Measurements from ENCODE around the gene ZSCAN9.
A peak's percentile ranks its signal among the peaks of the same experiment; 100 is the strongest.

Gene ZSCAN9

GRCh38 chr6:28215425-28215824 lies 9.7 kb upstream of the ZSCAN9 start:
- H3K4me3 ChIP-seq (ENCODE audit: low read depth, low read length) = no peak overlapping the region
- H3K27me3 ChIP-seq (ENCODE audit: insufficient read depth, low read depth, severe bottlenecking) = no peaks in the 10 kb centered on the region
- TF ChIP-seq, protein P1, sequence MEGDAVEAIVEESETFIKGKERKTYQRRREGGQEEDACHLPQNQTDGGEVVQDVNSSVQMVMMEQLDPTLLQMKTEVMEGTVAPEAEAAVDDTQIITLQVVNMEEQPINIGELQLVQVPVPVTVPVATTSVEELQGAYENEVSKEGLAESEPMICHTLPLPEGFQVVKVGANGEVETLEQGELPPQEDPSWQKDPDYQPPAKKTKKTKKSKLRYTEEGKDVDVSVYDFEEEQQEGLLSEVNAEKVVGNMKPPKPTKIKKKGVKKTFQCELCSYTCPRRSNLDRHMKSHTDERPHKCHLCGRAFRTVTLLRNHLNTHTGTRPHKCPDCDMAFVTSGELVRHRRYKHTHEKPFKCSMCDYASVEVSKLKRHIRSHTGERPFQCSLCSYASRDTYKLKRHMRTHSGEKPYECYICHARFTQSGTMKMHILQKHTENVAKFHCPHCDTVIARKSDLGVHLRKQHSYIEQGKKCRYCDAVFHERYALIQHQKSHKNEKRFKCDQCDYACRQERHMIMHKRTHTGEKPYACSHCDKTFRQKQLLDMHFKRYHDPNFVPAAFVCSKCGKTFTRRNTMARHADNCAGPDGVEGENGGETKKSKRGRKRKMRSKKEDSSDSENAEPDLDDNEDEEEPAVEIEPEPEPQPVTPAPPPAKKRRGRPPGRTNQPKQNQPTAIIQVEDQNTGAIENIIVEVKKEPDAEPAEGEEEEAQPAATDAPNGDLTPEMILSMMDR (IDR thresholded peaks at IDR 0.05; ENCODE audit: low read depth, low read length) = no peak
- no peaks in the 10 kb centered on the region for H3K9me3 ChIP-seq (ENCODE audit: severe bottlenecking)
- H3K27ac ChIP-seq = no peak overlapping the region
- no peaks in the 10 kb centered on the region for H3K36me3 ChIP-seq
- DNase-seq = no peak

DNA sequence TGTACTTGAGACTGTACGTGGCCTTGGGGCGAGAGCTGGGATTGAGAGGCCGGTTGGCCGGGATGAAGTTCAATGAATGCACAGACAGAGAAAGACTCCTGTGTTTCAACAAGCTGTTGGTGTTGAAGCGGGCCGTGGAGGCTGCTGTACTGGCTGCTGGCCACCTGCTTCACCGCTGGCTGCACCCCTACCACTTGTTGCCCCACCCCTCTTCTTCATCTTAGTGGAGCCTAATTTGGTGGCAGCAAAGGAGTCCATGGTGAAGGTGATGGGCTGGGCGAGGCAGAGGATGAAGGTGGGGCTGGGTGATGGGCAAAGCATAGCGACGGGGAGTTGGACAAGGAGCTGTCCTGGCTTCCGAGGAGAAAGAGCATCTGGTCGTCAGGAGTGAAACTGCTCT lies 7.2 kb upstream of the ZSCAN9 start:
- Histone ChIP-seq H3K27ac (no peak overlapping the region), H3K4me3 (ENCODE audit: low read depth, low read length) (no peak overlapping the region), H3K36me3 (no peaks in the 10 kb centered on the region), H3K9me3 (ENCODE audit: severe bottlenecking) (no peaks in the 10 kb centered on the region), H3K27me3 (ENCODE audit: insufficient read depth, low read depth, severe bottlenecking) (no peaks in the 10 kb centered on the region)
- DNase-seq = no peak
- TF ChIP-seq, protein P1 (IDR thresholded peaks at IDR 0.05; ENCODE audit: low read depth, low read length) = no peak

DNA sequence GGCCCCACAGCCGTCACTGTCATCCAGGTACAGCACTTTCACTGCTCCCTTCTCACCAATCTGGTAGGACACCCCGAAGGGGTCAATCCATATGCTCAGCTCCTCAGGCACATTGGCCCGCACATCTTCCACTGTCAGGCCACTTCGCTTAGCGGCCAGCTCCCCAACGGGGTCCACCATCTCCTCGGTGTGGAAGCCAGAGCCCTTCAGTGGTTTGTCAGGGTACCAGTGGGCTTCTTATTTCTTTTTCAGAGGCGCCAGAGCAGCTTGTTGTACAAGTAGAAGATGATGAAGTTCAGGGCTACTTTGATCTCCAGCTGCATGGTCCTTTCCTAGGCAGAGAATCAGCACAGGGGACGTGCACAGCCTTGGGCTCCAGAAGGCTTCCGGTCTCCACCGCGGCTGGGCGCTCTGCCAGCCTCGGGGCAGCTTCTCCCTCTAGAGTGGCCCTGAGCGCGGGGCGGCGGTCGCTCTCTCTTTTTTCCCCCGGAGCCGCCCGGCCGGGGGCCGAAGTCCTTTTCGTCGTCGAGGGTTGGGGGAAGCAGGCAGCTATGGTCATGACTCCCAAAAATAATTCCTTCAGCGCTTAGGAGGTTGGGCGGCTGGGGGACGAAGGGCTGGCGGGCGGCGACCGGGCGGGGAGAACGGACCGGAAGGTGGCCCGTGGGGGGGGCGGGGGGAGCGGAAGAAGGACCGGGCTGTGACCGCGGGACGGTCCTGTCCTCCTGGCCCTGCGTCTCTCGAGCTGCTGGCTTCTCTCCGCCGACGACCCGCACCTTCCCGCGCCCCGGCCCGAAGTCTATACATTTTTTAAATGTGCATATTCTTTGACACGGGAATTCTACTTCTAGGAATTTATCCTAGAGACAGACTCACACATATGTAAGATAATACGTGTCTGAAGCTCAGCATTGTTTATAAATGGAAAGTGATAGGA lies 6.5 kb upstream of the ZSCAN9 start:
- peak overlapping the region; percentile 36 for H3K4me3 ChIP-seq (ENCODE audit: low read depth, low read length)
- no peaks in the 10 kb centered on the region for H3K36me3 ChIP-seq
- H3K27ac ChIP-seq = no peak overlapping the region
- no peaks in the 10 kb centered on the region for H3K27me3 ChIP-seq (ENCODE audit: insufficient read depth, low read depth, severe bottlenecking)
- no peaks in the 10 kb centered on the region for H3K9me3 ChIP-seq (ENCODE audit: severe bottlenecking)
- DNase-seq = peak; percentile 63
- TF ChIP-seq, protein P1 (IDR thresholded peaks at IDR 0.05; ENCODE audit: low read depth, low read length) = no peak

DNA sequence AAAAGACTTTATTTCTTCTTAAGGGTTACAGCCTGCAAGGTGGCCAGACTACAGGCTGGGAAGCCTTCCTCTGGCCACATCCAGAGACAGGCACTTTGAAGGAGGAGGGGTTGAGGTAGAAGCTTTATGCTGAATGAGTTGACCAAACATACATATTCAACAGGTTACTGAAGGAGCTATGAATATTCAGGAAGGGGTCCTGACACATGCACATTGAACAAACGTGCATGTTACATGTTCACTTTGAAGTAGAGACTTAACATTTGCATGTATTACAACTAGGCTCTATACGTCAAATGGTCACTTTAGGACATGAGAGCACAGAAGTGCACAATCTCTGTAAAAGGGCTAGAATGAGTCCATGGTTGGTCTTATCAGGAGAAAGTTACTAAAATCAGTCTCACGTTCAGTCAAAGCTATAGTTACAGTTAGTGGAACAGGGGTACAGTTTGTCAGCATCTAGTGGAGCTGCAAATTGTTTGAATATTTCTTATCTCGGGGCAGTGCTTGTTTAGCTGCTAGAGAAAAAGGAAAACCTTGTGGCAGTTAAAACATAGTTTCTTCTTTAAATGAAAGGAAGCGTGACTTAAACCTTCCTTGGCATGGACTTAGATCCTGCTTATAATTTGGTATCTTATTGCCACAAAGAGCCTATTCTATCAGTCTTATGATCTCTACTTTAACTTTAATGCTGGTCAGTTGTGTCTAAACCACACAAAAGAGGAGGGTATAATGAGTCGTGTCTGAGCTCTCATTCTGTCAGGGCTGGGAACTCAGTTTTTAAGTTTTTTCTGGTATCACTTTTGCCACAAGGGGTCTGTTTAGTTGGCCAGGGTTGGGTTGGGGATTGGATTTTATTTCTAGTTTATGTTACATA lies 4.6 kb upstream of the ZSCAN9 start:
- Histone ChIP-seq H3K9me3 (ENCODE audit: severe bottlenecking) (no peaks in the 10 kb centered on the region), H3K36me3 (peaks cover 4% of the 10 kb centered on the region; the same call in 1 of the 2 replicates), H3K4me3 (ENCODE audit: low read depth, low read length) (no peak overlapping the region), H3K27me3 (ENCODE audit: insufficient read depth, low read depth, severe bottlenecking) (no peaks in the 10 kb centered on the region), H3K27ac (no peak overlapping the region)
- TF ChIP-seq, protein P1 (IDR thresholded peaks at IDR 0.05; ENCODE audit: low read depth, low read length) = no peak
- DNase-seq = no peak

GRCh38 chr6:28224131-28225055 lies 682 bp upstream of the ZSCAN9 start:
- TF ChIP-seq, protein P1 (IDR thresholded peaks at IDR 0.05; ENCODE audit: low read depth, low read length) = no peak
- Histone ChIP-seq H3K27ac (peak overlapping the region; percentile 78), H3K36me3 (peaks cover 33% of the 10 kb centered on the region), H3K9me3 (ENCODE audit: severe bottlenecking) (no peaks in the 10 kb centered on the region), H3K27me3 (ENCODE audit: insufficient read depth, low read depth, severe bottlenecking) (no peaks in the 10 kb centered on the region), H3K4me3 (ENCODE audit: low read depth, low read length) (peak overlapping the region; percentile 72)
- DNase-seq = no peak
